ENCODE data around the gene ENGASE.

ENGASE gene

DNA sequence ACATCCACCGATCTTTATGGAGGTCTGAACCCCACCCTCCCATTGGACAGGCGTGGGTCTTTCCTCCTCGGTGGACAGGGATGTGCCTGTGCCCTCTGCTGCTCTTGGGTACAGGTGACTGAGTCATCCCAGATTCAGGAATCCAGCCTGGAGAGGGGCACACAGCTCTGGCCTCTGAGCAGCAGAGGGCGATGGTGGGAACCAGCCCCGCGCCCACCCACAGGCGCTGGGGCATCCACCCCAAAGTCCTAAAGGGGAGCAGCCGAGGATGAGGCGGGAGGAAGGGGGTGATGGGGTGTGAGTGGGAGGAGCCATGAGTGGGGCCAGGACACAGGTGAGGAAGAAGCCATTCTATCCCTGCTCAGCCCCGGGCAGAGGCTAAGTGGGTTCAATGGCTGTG is 35.0 kb downstream of the ENGASE start:
- ChIA-PET POLR2A (ENCODE audit: low non-redundant PET) (no interaction called here), CTCF (interaction anchor here (0.6 to 0.9 kb wide), 3 partner anchors 43 to 665 kb away, joined by 3 to 4 read pairs (median 4); no protein-coding TSS in a partner anchor)
- DNase-seq (ENCODE audit: low spot score): no peak
- TF ChIP-seq, protein P1, sequence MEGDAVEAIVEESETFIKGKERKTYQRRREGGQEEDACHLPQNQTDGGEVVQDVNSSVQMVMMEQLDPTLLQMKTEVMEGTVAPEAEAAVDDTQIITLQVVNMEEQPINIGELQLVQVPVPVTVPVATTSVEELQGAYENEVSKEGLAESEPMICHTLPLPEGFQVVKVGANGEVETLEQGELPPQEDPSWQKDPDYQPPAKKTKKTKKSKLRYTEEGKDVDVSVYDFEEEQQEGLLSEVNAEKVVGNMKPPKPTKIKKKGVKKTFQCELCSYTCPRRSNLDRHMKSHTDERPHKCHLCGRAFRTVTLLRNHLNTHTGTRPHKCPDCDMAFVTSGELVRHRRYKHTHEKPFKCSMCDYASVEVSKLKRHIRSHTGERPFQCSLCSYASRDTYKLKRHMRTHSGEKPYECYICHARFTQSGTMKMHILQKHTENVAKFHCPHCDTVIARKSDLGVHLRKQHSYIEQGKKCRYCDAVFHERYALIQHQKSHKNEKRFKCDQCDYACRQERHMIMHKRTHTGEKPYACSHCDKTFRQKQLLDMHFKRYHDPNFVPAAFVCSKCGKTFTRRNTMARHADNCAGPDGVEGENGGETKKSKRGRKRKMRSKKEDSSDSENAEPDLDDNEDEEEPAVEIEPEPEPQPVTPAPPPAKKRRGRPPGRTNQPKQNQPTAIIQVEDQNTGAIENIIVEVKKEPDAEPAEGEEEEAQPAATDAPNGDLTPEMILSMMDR (conservative IDR thresholded peaks at IDR 0.05; ENCODE audit: low read depth): no peak; the same call in 1 of the 2 replicates
- H3K27ac ChIP-seq: no peak overlapping the region

DNA sequence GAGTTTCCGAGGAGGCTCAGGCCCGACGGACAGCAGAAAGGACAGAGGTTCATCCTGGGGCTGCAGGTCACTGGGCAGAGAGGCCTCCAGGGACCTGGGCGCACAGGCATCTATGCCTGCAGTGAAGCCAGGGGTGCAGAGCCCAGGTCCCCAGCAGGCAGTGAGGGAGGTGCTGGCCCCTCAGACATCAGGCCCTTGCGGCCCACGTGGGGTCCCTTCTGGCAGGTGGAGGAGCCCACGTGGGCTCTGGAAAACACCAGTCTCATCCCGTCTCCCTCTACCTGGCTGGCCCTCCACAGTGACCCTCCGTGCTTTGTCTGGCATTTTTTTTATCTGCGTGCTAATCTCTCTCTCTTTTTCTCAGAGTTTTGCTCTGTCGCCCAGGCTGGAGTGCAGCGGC is 36.5 kb downstream of the ENGASE start:
- CTCF ChIA-PET: no interaction called here
- DNase-seq (ENCODE audit: low spot score): no peak
- H3K27ac ChIP-seq: no peak overlapping the region
- POLR2A ChIA-PET (ENCODE audit: low non-redundant PET): no interaction called here
- TF ChIP-seq, protein P1 (conservative IDR thresholded peaks at IDR 0.05; ENCODE audit: low read depth): no peak

DNA sequence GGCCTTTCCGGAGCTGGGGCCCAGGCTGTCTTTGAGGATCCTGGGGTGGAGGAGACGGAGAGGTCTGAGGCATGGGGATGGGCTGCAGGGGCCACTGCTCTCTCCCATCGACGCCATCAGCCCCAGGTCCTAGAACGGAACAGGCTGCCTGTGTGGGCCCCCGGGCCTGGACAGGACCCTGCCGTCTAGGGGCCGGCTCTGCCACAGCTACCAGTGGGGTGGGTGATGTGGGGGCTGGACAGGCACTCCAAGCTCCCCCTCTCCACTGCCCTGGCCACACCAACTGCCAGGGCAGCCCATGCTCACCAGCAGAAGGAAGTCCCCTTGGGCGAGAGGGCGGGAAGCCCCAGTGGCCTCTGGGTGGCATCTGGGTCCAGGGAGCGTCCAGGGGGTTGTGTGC is 37.8 kb downstream of the ENGASE start:
- TF ChIP-seq, protein P1 (conservative IDR thresholded peaks at IDR 0.05; ENCODE audit: low read depth): no peak
- no peak overlapping the region for H3K27ac ChIP-seq
- ChIA-PET CTCF (interaction anchor here (1.3 kb wide), 1 partner anchor 9 kb away, joined by 3 read pairs; no protein-coding TSS in a partner anchor), POLR2A (ENCODE audit: low non-redundant PET) (no interaction called here)
- no peak for DNase-seq (ENCODE audit: low spot score)

DNA sequence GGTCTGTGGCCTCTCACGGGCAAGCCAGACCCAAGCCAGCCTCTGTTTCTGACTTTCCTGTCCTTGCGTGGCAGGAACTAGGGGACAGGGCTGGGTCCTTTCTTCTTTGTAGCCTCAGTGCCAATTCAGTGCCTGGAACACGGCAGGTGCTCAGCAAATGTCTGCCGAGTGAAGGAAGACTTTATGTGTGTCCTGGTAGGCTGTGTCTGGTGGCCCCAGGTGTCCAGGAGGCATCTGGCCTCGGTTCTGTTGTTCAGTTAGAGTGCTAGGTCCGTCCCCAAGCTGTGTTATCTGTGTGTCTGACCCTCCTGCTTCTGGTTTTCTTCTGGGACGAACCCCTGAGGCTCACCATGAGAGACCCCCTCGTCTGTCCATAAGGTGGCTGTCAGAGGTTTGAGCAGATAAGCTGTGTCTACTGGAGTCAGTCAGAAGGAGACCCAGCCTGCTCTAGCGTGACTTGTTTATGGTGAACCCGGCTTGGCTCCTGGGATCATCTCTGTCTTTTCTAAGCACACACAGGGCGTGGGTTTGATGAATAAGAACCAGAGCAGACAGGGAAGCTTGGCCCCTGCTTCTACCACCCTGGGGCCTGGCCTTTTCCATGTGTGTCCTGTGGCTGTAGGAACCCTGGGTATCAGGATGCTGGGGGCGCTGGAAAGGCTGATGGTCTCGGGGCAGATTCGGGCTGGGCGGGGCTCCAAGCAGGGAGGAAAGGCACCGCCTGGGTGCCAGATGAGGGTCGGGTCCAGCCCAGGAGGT is 39.3 kb downstream of the ENGASE start:
- no peak for DNase-seq (ENCODE audit: low spot score)
- ChIA-PET CTCF (interaction anchor here (0.9 to 1.3 kb wide), 2 partner anchors 11 to 274 kb away, joined by 3 to 5 read pairs; no protein-coding TSS in a partner anchor), POLR2A (ENCODE audit: low non-redundant PET) (no interaction called here)
- TF ChIP-seq, protein P1 (conservative IDR thresholded peaks at IDR 0.05; ENCODE audit: low read depth): no peak
- peak overlapping the region; percentile 64 for H3K27ac ChIP-seq

- POLR2A ChIA-PET (ENCODE audit: low non-redundant PET): no interaction called here
- DNase-seq (ENCODE audit: low spot score): no peak
These were observed 40.1 kb downstream of the ENGASE start for GRCh38 chr17:79114458-79115301.

DNA sequence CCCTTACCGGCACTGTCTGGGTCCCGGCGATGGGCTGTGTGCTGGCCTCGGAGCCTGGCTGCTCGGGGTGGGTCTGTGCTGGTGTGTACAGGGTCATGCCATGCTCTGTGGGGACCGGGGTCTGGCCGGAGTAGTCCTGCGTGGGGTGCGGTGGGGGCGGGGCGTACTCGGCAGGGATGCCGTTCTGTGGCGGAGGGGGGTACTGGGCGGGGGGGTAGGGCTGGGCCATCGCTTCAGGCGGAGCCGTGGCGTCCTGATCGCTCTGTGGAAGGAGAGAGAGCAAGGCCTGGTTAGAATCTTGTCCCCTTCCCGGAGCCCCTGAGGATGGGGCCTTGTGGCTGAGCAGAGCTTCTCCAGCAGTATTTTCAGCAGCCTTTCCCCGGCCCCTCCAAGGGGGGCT is 40.9 kb downstream of the ENGASE start:
- H3K27ac ChIP-seq: peak overlapping the region; percentile 64; the same call in 1 of the 2 replicates
- CTCF ChIA-PET: interaction anchor here (1.2 kb wide), 1 partner anchor 276 kb away, joined by 5 read pairs; no protein-coding TSS in a partner anchor
- TF ChIP-seq, protein P1 (conservative IDR thresholded peaks at IDR 0.05; ENCODE audit: low read depth): no peak

More at GRCh38 chr17:79114458-79115301, 40.1 kb downstream of the ENGASE start:
- TF ChIP-seq, protein P1 (conservative IDR thresholded peaks at IDR 0.05; ENCODE audit: low read depth): no peak
- CTCF ChIA-PET: interaction anchor here (0.6 to 1.2 kb wide), 4 partner anchors 27 to 277 kb away, joined by 3 to 5 read pairs (median 4); no protein-coding TSS in a partner anchor
- peak overlapping the region; percentile 64 for H3K27ac ChIP-seq

More for the DNA sequence above, 40.9 kb downstream of the ENGASE start:
- POLR2A ChIA-PET (ENCODE audit: low non-redundant PET): no interaction called here
- no peak for DNase-seq (ENCODE audit: low spot score)
